MCF 10A (cell line): ENCODE results near the gene TRIM41. TPM values are rescaled to one million over a fixed set of nuclear protein-coding genes. Genes with fewer than 3 reads are reported as not detected.

Source experiments
- BruUV-seq: library from RNA; stranded (reverse); fragments of 400-500 nt; replicated peaks from 2 replicates; lab custom pipeline; 2021; lab: Mats Ljungman, UMichigan
- CTCF ChIA-PET: fragments of 300-600 bp; sonication (Branson Sonifier 250); formaldehyde crosslinking; extraction: SDS; loops from one replicate; lab custom pipeline; 2021; ENCODE audit warnings: antibody characterized with exemption, inconsistent platforms; lab: Yijun Ruan, JAX
- POLR2A ChIA-PET: fragments of 300-600, 350-650 bp; sonication (Branson Sonifier 250); formaldehyde crosslinking; extraction: SDS; loops from one replicate; lab custom pipeline; 2020; ENCODE audit warnings: antibody characterized with exemption, inconsistent platforms; lab: Yijun Ruan, JAX
- DNase-seq: peaks from one replicate; pipeline ENCODE4 v3.0.0-alpha.2; 2018; ENCODE audit not compliant: unreplicated experiment
- H3K27ac Mint-ChIP-seq: one replicate; pipeline ENCODE4 v1.8.0; 2022; ENCODE audit warnings: mild to moderate bottlenecking, low read depth, mixed read lengths; ENCODE audit not compliant: unreplicated experiment
- H3K27me3 Mint-ChIP-seq: one replicate; pipeline ENCODE4 v1.8.0; 2022; ENCODE audit warnings: mixed read lengths; ENCODE audit not compliant: insufficient read depth, unreplicated experiment
- H3K36me3 Mint-ChIP-seq: one replicate; pipeline ENCODE4 v1.8.0; 2022; ENCODE audit warnings: mild to moderate bottlenecking, moderate library complexity, mixed read lengths; ENCODE audit not compliant: insufficient read depth, unreplicated experiment
- H3K4me1 Mint-ChIP-seq: one replicate; pipeline ENCODE4 v1.8.0; 2022; ENCODE audit warnings: mixed read lengths; ENCODE audit not compliant: insufficient read depth, unreplicated experiment
- H3K4me3 Mint-ChIP-seq: one replicate; pipeline ENCODE4 v1.8.0; 2022; ENCODE audit warnings: mild to moderate bottlenecking, moderate library complexity, mixed read lengths; ENCODE audit not compliant: unreplicated experiment
- H3K9me3 Mint-ChIP-seq: one replicate; pipeline ENCODE4 v1.8.0; 2022; ENCODE audit warnings: mixed read lengths; ENCODE audit not compliant: unreplicated experiment
- CTCF ChIP-seq: fragments of 200-600 bp; IDR thresholded peaks from one replicate; pipeline ENCODE4 v1.8.0; 2022; ENCODE audit warnings: antibody characterized with exemption, mild to moderate bottlenecking; ENCODE audit not compliant: unreplicated experiment
- intact Hi-C: fragments of 100-400 bp; cut with micrococcal nuclease; formaldehyde crosslinking; loops from 2 replicates; pipeline ENCODE4 v1.14.1; 2022
- total RNA-seq: library from RNA; stranded (reverse); gene quantifications from 2 replicates; pipeline ENCODE4 v1.2.3, GENCODE V29; 2022

The TRIM41 gene
- total RNA-seq, 1 experiment from 2014 or later = 49.4 TPM

- peaks cover 77% of the 10 kb centered on the region for H3K36me3 Mint-ChIP-seq
- H3K27ac Mint-ChIP-seq = no peak overlapping the region
- no peaks in the 10 kb centered on the region for H3K27me3 Mint-ChIP-seq
- CTCF ChIA-PET = interaction anchor here (0.7 to 1.4 kb wide), 4 partner anchors 10 to 66 kb away, joined by 3 to 8 read pairs (median 4); no protein-coding TSS in a partner anchor
- no TSS peak for BruUV-seq
- POLR2A ChIA-PET = interaction anchor here (1.1 to 12.6 kb wide), 9 partner anchors 11 to 87 kb away, joined by 3 to 476 read pairs (median 4); partner anchors contain the start of genes RACK1 and TRIM41
- no peak for TF ChIP-seq CTCF
- H3K4me3 Mint-ChIP-seq = no peak overlapping the region
- DNase-seq = no peak
- peaks cover 45% of the 10 kb centered on the region for H3K4me1 Mint-ChIP-seq
- intact Hi-C loops = no loop called here
- H3K9me3 Mint-ChIP-seq = no peaks in the 10 kb centered on the region
These were observed 32.2 kb downstream of the TRIM41 start for GRCh38 chr5:181255276-181255675.

- H3K9me3 Mint-ChIP-seq = no peaks in the 10 kb centered on the region
- TF ChIP-seq CTCF = no peak
- no peaks in the 10 kb centered on the region for H3K27me3 Mint-ChIP-seq
- intact Hi-C loops = no loop called here
- no TSS peak for BruUV-seq
- ChIA-PET POLR2A (interaction anchor here (0.7 to 12.6 kb wide), 11 partner anchors 11 to 170 kb away, joined by 3 to 476 read pairs (median 4); partner anchors contain the start of genes RACK1 and TRIM41), CTCF (interaction anchor here (0.5 to 1.9 kb wide), 5 partner anchors 8 to 995 kb away, joined by 3 to 8 read pairs (median 5); no protein-coding TSS in a partner anchor)
- H3K4me3 Mint-ChIP-seq = no peak overlapping the region
- H3K36me3 Mint-ChIP-seq = peaks cover 74% of the 10 kb centered on the region
- no peak overlapping the region for H3K27ac Mint-ChIP-seq
- no peak for DNase-seq
- H3K4me1 Mint-ChIP-seq = peaks cover 40% of the 10 kb centered on the region
These were observed 32.9 kb downstream of the TRIM41 start for GRCh38 chr5:181255836-181256578.

GRCh38 chr5:181258576-181258975 lies 35.5 kb downstream of the TRIM41 start:
- DNase-seq = no peak
- Mint-ChIP-seq H3K27ac (no peak overlapping the region), H3K9me3 (no peaks in the 10 kb centered on the region), H3K27me3 (no peaks in the 10 kb centered on the region), H3K4me3 (peak overlapping the region; percentile 86), H3K36me3 (peaks cover 71% of the 10 kb centered on the region), H3K4me1 (peaks cover 30% of the 10 kb centered on the region)
- ChIA-PET CTCF (interaction anchor here (1.1 kb wide), 1 partner anchor 52 kb away, joined by 3 read pairs; no protein-coding TSS in a partner anchor), POLR2A (interaction anchor here (0.7 to 12.6 kb wide), 4 partner anchors 14 to 66 kb away, joined by 3 to 476 read pairs (median 22); partner anchors contain the start of genes RACK1, TRIM41 and TRIM7)
- intact Hi-C loops = no loop called here
- TF ChIP-seq CTCF = no peak
- BruUV-seq = no TSS peak

- Mint-ChIP-seq H3K4me1 (peaks cover 30% of the 10 kb centered on the region), H3K27ac (peak overlapping the region; percentile 89), H3K9me3 (no peaks in the 10 kb centered on the region), H3K4me3 (peak overlapping the region; percentile 86), H3K36me3 (peaks cover 71% of the 10 kb centered on the region), H3K27me3 (no peaks in the 10 kb centered on the region)
- BruUV-seq = TSS peak; percentile 3
- DNase-seq = no peak
- ChIA-PET CTCF (interaction anchor here (0.8 to 1.8 kb wide), 3 partner anchors 9 to 1178 kb away, joined by 3 to 16 read pairs (median 7); no protein-coding TSS in a partner anchor), POLR2A (interaction anchor here (1.6 to 12.6 kb wide), 6 partner anchors 15 to 70 kb away, joined by 8 to 476 read pairs (median 42); partner anchors contain the start of genes RACK1, TRIM41 and TRIM7)
- no peak for TF ChIP-seq CTCF
- intact Hi-C loops = no loop called here
These were observed 36.2 kb downstream of the TRIM41 start for GRCh38 chr5:181259283-181259682.
